Panc1 (cell line): Measurements from ENCODE around the gene C17orf67. TPM values are rescaled to one million over a fixed set of nuclear protein-coding genes. Genes with fewer than 3 reads are reported as not detected.

Experiments
- ATAC-seq: fragments of 200-7000 bp; cut with Tn5 transposase; 2 replicates; pipeline ENCODE4 v1.9.1; 2020; ENCODE audit warnings: mild to moderate bottlenecking, moderate library complexity
- BruUV-seq: library from RNA; stranded (reverse); fragments of 400-500 nt; replicated peaks from 2 replicates; lab custom pipeline; 2021; lab: Mats Ljungman, UMichigan
- CTCF ChIA-PET: fragments of 300-600 bp; sonication (Branson Sonifier 250); formaldehyde crosslinking; loops from one replicate; lab custom pipeline; 2022; ENCODE audit warnings: antibody characterized with exemption; lab: Charles Lee
- POLR2A ChIA-PET: fragments of 300-600 bp; sonication (Branson Sonifier 250); formaldehyde crosslinking; loops from one replicate; lab custom pipeline; 2022; ENCODE audit warnings: antibody characterized with exemption; lab: Charles Lee
- DNase-seq: peaks from one replicate; pipeline ENCODE4 v3.0.0-alpha.2; 2010; ENCODE audit warnings: low read depth, low spot score
- H3K27ac ChIP-seq: 2 replicates; pipeline ENCODE4 v1.5.1; 2011; ENCODE audit warnings: mild to moderate bottlenecking, low read length, inconsistent platforms
- H3K27me3 ChIP-seq: fragments of 200-500 bp; sonication (Bioruptor generic); 2 replicates; pipeline ENCODE4 v1.6.0; 2014; ENCODE audit warnings: low read length, inconsistent platforms; ENCODE audit not compliant: control insufficient read depth, insufficient read depth
- H3K36me3 ChIP-seq: fragments of 200-500 bp; sonication (Bioruptor generic); 2 replicates; pipeline ENCODE4 v1.5.1; 2014; ENCODE audit warnings: inconsistent platforms, mild to moderate bottlenecking, low read length, moderate library complexity; ENCODE audit not compliant: control insufficient read depth, insufficient read depth
- H3K4me1 ChIP-seq: 2 replicates; pipeline ENCODE4 v1.5.1; 2011; ENCODE audit warnings: inconsistent platforms, mild to moderate bottlenecking, low read length, moderate library complexity; ENCODE audit not compliant: control insufficient read depth, insufficient read depth
- H3K4me3 ChIP-seq, 2 experiments: 2 replicates each; pipeline ENCODE4 v1.5.1; 2011 to 2012; ENCODE audit warnings: low read depth in 2 of 2, low read length in 2 of 2, mild to moderate bottlenecking in 2 of 2, inconsistent platforms in 1 of 2, moderate library complexity in 1 of 2
- H3K9me3 ChIP-seq: fragments of 200-500 bp; sonication (Bioruptor generic); 2 replicates; pipeline ENCODE4 v1.5.1; 2014; ENCODE audit warnings: low read depth, mild to moderate bottlenecking, inconsistent platforms, low read length, moderate library complexity; ENCODE audit not compliant: control insufficient read depth, insufficient read depth
- CTCF ChIP-seq: fragments of 450-650 bp; IDR thresholded peaks from 2 replicates; pipeline ENCODE4 v1.5.1; 2017; ENCODE audit warnings: mild to moderate bottlenecking
- POLR2AphosphoS5 ChIP-seq: IDR thresholded peaks from 2 replicates; pipeline ENCODE4 v1.6.1; 2012; ENCODE audit warnings: mild to moderate bottlenecking, low read depth, low read length, moderate library complexity
- REST ChIP-seq, 2 experiments: IDR thresholded peaks; 2 replicates each; pipeline ENCODE4 v1.6.1; 2011 to 2012; ENCODE audit warnings: low read depth in 2 of 2, control low read depth in 1 of 2, low read length in 1 of 2, mild to moderate bottlenecking in 1 of 2, moderate library complexity in 1 of 2; ENCODE audit not compliant: insufficient read depth in 1 of 2
- SIN3A ChIP-seq: IDR thresholded peaks from 2 replicates; pipeline ENCODE4 v1.6.1; 2012; ENCODE audit warnings: low read depth, mild to moderate bottlenecking, low read length, moderate library complexity, borderline replicate concordance; ENCODE audit not compliant: insufficient read depth
- TCF7L2 ChIP-seq: IDR thresholded peaks from 2 replicates; pipeline ENCODE4 v1.6.1; 2011; ENCODE audit warnings: mild to moderate bottlenecking, low read depth, low read length, inconsistent platforms
- in situ Hi-C: cut with HindIII; loops from 2 replicates; pipeline ENCODE4 v1.10.0; 2016; ENCODE audit warnings: low sequenced_read_pairs, low pct_unique_long_range_greater_than_20kb
- intact Hi-C: fragments of 100-400 bp; cut with micrococcal nuclease; formaldehyde crosslinking; loops from one replicate; pipeline ENCODE4 v1.10.0; 2022; ENCODE audit not compliant: unreplicated experiment
- total RNA-seq: library from RNA; stranded (reverse); gene quantifications from one replicate; pipeline ENCODE4 v1.2.1, GENCODE V29; 2021; ENCODE audit not compliant: unreplicated experiment

Gene C17orf67
- total RNA-seq, 1 experiment from 2014 or later: 3.4 TPM

GRCh38 chr17:56817066-56817465 lies 16.7 kb downstream of the C17orf67 start:
- Histone ChIP-seq H3K27ac (no peak overlapping the region), H3K4me1 (0 out of 2 replicates have a peak, but pooled peaks cover 3% of the 10 kb centered on the region), H3K9me3 (no peaks in the 10 kb centered on the region), H3K27me3 (no peaks in the 10 kb centered on the region), H3K36me3 (no peaks in the 10 kb centered on the region), H3K4me3 (no peak overlapping the region)
- DNase-seq: no peak
- no TSS peak for BruUV-seq
- intact Hi-C loops: no loop called here
- CTCF ChIA-PET: no interaction called here
- POLR2A ChIA-PET: no interaction called here
- ATAC-seq: no peak
- in situ Hi-C loops: no loop called here
- no peak for TF ChIP-seq SIN3A
- TF ChIP-seq CTCF: no peak
- no peak for TF ChIP-seq REST (IDR thresholded peaks at IDR 0.05; ENCODE audit: insufficient read depth in 1 of 2, low read depth in 2 of 2, low read length in 1 of 2)
- TF ChIP-seq POLR2AphosphoS5: no peak
- no peak for TF ChIP-seq TCF7L2

- H3K4me3 ChIP-seq: no peak overlapping the region
- no peaks in the 10 kb centered on the region for H3K27me3 ChIP-seq
- H3K27ac ChIP-seq: no peak overlapping the region
- H3K4me1 ChIP-seq: 0 out of 2 replicates have a peak, but pooled peaks cover 3% of the 10 kb centered on the region
- ChIA-PET CTCF (no interaction called here), POLR2A (interaction anchor here (0.6 kb wide), 1 partner anchor 14 kb away, joined by 4 read pairs; no protein-coding TSS in a partner anchor)
- ATAC-seq (no peak), DNase-seq (no peak)
- H3K36me3 ChIP-seq: no peaks in the 10 kb centered on the region
- no peaks in the 10 kb centered on the region for H3K9me3 ChIP-seq
- no TSS peak for BruUV-seq
- no peak for TF ChIP-seq POLR2AphosphoS5
- no peak for TF ChIP-seq SIN3A
- no peak for TF ChIP-seq CTCF
- no peak for TF ChIP-seq REST (IDR thresholded peaks at IDR 0.05; ENCODE audit: insufficient read depth in 1 of 2, low read depth in 2 of 2, low read length in 1 of 2)
- TF ChIP-seq TCF7L2: no peak
- intact Hi-C loops (no loop called here), in situ Hi-C loops (no loop called here)
Measured at GRCh38 chr17:56815711-56816110, 18.0 kb downstream of the C17orf67 start.
